ENCODE data around the gene SERPINB8.

The SERPINB8 gene

DNA sequence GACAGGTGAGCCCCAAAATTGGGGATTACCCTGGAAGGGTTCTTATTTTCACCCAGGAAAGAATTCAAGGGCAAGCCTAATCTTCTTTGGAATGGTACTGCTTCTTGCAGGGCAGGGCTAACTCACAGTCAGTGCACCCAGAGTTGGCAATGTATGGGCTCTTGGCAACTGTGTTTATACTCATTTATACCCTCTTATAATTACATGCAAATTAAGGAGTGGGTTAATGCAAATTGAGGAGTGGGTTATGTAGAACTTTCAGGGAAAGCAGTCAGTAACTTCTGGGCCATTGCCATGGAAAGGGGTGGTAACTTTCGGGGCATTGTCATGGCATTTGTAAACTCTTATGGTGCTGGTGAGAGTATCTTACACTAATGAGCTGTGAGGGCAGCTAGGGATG lies 59.2 kb downstream of the SERPINB8 start:
- Histone ChIP-seq H3K4me3 (ENCODE audit: low read length) (no peak overlapping the region), H3F3A (ENCODE audit: control insufficient read depth, insufficient read depth) (no peaks in the 10 kb centered on the region), H3K27me3 (ENCODE audit: control insufficient read depth, low read length) (no peaks in the 10 kb centered on the region), H3K27ac (ENCODE audit: low read depth, low read length) (no peak overlapping the region), H3K79me2 (ENCODE audit: control insufficient read depth, low read length) (no peaks in the 10 kb centered on the region), H3K36me3 (ENCODE audit: control insufficient read depth, low read length) (no peaks in the 10 kb centered on the region), H4K20me1 (ENCODE audit: control insufficient read depth, insufficient read depth, low read depth, low read length) (no peaks in the 10 kb centered on the region), H3K9me3 (ENCODE audit: control insufficient read depth, insufficient read depth, low read length) (no peaks in the 10 kb centered on the region), H3K4me1 (ENCODE audit: control insufficient read depth, low read length) (no peaks in the 10 kb centered on the region), H3K4me2 (ENCODE audit: low read length) (no peak overlapping the region), H3K9me2 (replicated peaks; ENCODE audit: control insufficient read depth, low read length) (no peaks in the 10 kb centered on the region)
- TF ChIP-seq EZH2phosphoT487 (IDR thresholded peaks at IDR 0.05; ENCODE audit: borderline replicate concordance, low read length), result no peak
- TF ChIP-seq, protein P1, sequence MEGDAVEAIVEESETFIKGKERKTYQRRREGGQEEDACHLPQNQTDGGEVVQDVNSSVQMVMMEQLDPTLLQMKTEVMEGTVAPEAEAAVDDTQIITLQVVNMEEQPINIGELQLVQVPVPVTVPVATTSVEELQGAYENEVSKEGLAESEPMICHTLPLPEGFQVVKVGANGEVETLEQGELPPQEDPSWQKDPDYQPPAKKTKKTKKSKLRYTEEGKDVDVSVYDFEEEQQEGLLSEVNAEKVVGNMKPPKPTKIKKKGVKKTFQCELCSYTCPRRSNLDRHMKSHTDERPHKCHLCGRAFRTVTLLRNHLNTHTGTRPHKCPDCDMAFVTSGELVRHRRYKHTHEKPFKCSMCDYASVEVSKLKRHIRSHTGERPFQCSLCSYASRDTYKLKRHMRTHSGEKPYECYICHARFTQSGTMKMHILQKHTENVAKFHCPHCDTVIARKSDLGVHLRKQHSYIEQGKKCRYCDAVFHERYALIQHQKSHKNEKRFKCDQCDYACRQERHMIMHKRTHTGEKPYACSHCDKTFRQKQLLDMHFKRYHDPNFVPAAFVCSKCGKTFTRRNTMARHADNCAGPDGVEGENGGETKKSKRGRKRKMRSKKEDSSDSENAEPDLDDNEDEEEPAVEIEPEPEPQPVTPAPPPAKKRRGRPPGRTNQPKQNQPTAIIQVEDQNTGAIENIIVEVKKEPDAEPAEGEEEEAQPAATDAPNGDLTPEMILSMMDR (IDR thresholded peaks at IDR 0.05; ENCODE audit: low read depth, low read length, poor library complexity, severe bottlenecking), result no peak

DNA sequence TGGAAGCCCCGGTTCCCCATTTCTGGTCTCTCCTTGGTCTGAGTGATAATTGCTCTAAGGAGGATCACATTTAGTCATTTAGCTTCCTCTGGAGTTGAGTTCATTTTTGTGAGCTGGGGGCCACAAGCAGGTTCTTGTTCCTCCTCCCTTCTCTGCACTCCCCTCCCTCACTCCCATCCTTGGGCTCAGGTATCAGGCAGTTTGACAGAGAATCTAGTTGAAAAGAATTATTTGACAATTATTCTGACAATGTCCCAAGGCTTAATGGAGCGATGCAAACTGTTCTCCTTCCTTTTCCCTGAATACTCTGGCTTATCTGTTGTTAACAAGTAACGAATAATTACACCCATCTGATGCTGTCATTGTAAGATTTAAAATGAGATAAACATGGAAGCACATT lies 61.5 kb downstream of the SERPINB8 start:
- Histone ChIP-seq H3K4me2 (ENCODE audit: low read length) (no peak overlapping the region), H3F3A (ENCODE audit: control insufficient read depth, insufficient read depth) (no peaks in the 10 kb centered on the region), H3K79me2 (ENCODE audit: control insufficient read depth, low read length) (no peaks in the 10 kb centered on the region), H4K20me1 (ENCODE audit: control insufficient read depth, insufficient read depth, low read depth, low read length) (no peaks in the 10 kb centered on the region), H3K9me3 (ENCODE audit: control insufficient read depth, insufficient read depth, low read length) (no peaks in the 10 kb centered on the region), H3K4me1 (ENCODE audit: control insufficient read depth, low read length) (no peaks in the 10 kb centered on the region), H3K4me3 (ENCODE audit: low read length) (no peak overlapping the region), H3K9me2 (replicated peaks; ENCODE audit: control insufficient read depth, low read length) (no peaks in the 10 kb centered on the region), H3K27me3 (ENCODE audit: control insufficient read depth, low read length) (no peaks in the 10 kb centered on the region), H3K27ac (ENCODE audit: low read depth, low read length) (no peak overlapping the region), H3K36me3 (ENCODE audit: control insufficient read depth, low read length) (no peaks in the 10 kb centered on the region)
- no peak for TF ChIP-seq EZH2phosphoT487 (IDR thresholded peaks at IDR 0.05; ENCODE audit: borderline replicate concordance, low read length)
- TF ChIP-seq, protein P1 (IDR thresholded peaks at IDR 0.05; ENCODE audit: low read depth, low read length, poor library complexity, severe bottlenecking), result no peak

DNA sequence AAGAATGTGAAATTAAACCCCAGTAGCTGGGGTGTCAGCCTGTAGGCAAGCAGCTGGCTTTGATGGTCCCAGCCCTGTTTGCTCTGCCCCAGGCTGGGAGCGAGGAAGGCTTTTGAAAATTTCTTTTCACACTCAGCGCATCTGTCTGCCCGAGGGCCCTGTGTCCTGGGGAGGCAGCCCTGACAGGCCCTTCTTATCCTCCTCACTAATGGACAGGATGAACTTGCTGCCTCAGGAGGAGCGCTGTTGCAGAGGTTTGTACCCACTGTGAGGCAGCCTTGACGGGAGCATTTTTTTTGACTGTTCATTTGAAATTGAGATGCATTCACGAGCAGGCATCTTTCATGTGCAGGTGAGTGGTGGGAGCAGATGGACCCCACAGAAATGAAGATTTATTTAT lies 62.4 kb downstream of the SERPINB8 start:
- H3K79me2 ChIP-seq (ENCODE audit: control insufficient read depth, low read length), result no peaks in the 10 kb centered on the region
- no peaks in the 10 kb centered on the region for H3F3A ChIP-seq (ENCODE audit: control insufficient read depth, insufficient read depth)
- no peak for TF ChIP-seq EZH2phosphoT487 (IDR thresholded peaks at IDR 0.05; ENCODE audit: borderline replicate concordance, low read length)
- TF ChIP-seq, protein P1 (IDR thresholded peaks at IDR 0.05; ENCODE audit: low read depth, low read length, poor library complexity, severe bottlenecking), result no peak
- no peaks in the 10 kb centered on the region for H3K36me3 ChIP-seq (ENCODE audit: control insufficient read depth, low read length)
- H3K9me2 ChIP-seq (replicated peaks; ENCODE audit: control insufficient read depth, low read length), result no peaks in the 10 kb centered on the region
- H3K4me1 ChIP-seq (ENCODE audit: control insufficient read depth, low read length), result no peaks in the 10 kb centered on the region
- no peaks in the 10 kb centered on the region for H3K27me3 ChIP-seq (ENCODE audit: control insufficient read depth, low read length)
- no peaks in the 10 kb centered on the region for H3K9me3 ChIP-seq (ENCODE audit: control insufficient read depth, insufficient read depth, low read length)
- H3K4me2 ChIP-seq (ENCODE audit: low read length), result no peak overlapping the region
- H3K4me3 ChIP-seq (ENCODE audit: low read length), result no peak overlapping the region
- H3K27ac ChIP-seq (ENCODE audit: low read depth, low read length), result no peak overlapping the region
- no peaks in the 10 kb centered on the region for H4K20me1 ChIP-seq (ENCODE audit: control insufficient read depth, insufficient read depth, low read depth, low read length)

Data from DOHH2 (cell line).